ENCODE results near the gene MSLN.

DNA sequence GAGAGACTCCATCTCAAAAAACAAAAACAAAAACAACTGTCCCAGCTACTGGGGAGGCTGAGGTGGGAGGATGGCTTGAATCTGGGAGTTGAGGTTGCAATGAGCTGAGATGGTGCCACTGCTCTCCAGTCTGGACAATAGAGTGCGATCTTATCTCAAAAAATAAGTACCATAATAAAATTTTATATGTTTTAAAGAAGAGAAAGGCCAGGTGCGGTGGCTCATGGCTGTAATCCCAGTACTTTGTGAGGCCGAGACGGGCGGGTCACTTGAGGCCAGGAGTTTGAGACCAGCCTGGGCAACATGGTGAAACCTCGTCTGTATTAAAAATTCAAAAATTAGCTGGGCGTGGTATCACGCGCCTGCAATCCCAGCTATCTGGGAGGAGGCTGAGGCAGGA lies 16.3 kb downstream of the MSLN start:
- TF ChIP-seq POLR2AphosphoS5 (IDR thresholded peaks at IDR 0.05; ENCODE audit: low read depth, low read length) (no peak), POLR2A (IDR thresholded peaks at IDR 0.05; ENCODE audit: low read depth, low read length) (no peak), TAF1 (IDR thresholded peaks at IDR 0.05; ENCODE audit: borderline replicate concordance, low read depth, low read length) (no peak)

Data from GM12892 (cell line).